Osteoblast (primary cell): ENCODE data around the gene RAD51B. TPM values are rescaled to one million over a fixed set of nuclear protein-coding genes. Genes with fewer than 3 reads are reported as not detected.

ENCODE experiments used
- DNase-seq: peaks from one replicate; pipeline ENCODE4 v3.0.0; 2011; ENCODE audit warnings: low spot score, mixed read lengths; ENCODE audit not compliant: insufficient read length; ENCODE audit errors: missing footprints
- H2AFZ ChIP-seq: 2 replicates; pipeline ENCODE4 v1.6.0; 2011; ENCODE audit warnings: mild to moderate bottlenecking, low read length
- H3K27ac ChIP-seq: 2 replicates; pipeline ENCODE4 v1.5.1; 2011; ENCODE audit warnings: mild to moderate bottlenecking, low read depth, low read length, moderate library complexity
- H3K27me3 ChIP-seq: 2 replicates; pipeline ENCODE4 v1.6.0; 2012; ENCODE audit warnings: mild to moderate bottlenecking, control low read depth, inconsistent platforms, low read length, moderate library complexity; ENCODE audit not compliant: insufficient read depth
- H3K36me3 ChIP-seq: 2 replicates; pipeline ENCODE4 v1.5.1; 2011; ENCODE audit warnings: mild to moderate bottlenecking, low read length, control low read depth, moderate library complexity; ENCODE audit not compliant: insufficient read depth
- H3K4me1 ChIP-seq: 2 replicates; pipeline ENCODE4 v1.5.1; 2011; ENCODE audit warnings: mild to moderate bottlenecking, low read length, control low read depth, moderate library complexity; ENCODE audit not compliant: insufficient read depth
- H3K4me2 ChIP-seq: 2 replicates; pipeline ENCODE4 v1.6.0; 2011; ENCODE audit warnings: mild to moderate bottlenecking, low read length; ENCODE audit not compliant: insufficient read depth
- H3K4me3 ChIP-seq: fragments of 200-600 bp; sonication (generic); 3 replicates; pipeline ENCODE4 v1.5.1; 2012; ENCODE audit warnings: mild to moderate bottlenecking, low read length, inconsistent platforms; ENCODE audit not compliant: insufficient read depth
- H3K79me2 ChIP-seq: 2 replicates; pipeline ENCODE4 v1.6.0; 2012; ENCODE audit warnings: mild to moderate bottlenecking, low read length, control low read depth, inconsistent platforms; ENCODE audit not compliant: insufficient read depth
- H3K9me3 ChIP-seq: 2 replicates; pipeline ENCODE4 v1.5.1; 2011; ENCODE audit warnings: low read depth, low read length, control low read depth
- H4K20me1 ChIP-seq: 2 replicates; pipeline ENCODE4 v1.6.0; 2012; ENCODE audit warnings: mild to moderate bottlenecking, low read length, control low read depth; ENCODE audit not compliant: insufficient read depth
- CTCF ChIP-seq: IDR thresholded peaks from 2 replicates; pipeline ENCODE4 v1.5.1; 2011; ENCODE audit warnings: mild to moderate bottlenecking, low read depth, low read length, moderate library complexity; ENCODE audit errors: extremely low read depth
- total RNA-seq: library from RNA; depleted of rRNA; stranded (reverse); fragments of >200 nt; gene quantifications from 2 replicates; pipeline ENCODE4 v1.2.3, GENCODE V29; 2012

Gene RAD51B
- total RNA-seq, 1 donor = 13.8 TPM

GRCh38 chr14:68679301-68679700 lies 859.7 kb downstream of the RAD51B start:
- H3K4me2 ChIP-seq = no peak overlapping the region
- H3K36me3 ChIP-seq = no peaks in the 10 kb centered on the region
- TF ChIP-seq CTCF = no peak
- no peaks in the 10 kb centered on the region for H4K20me1 ChIP-seq
- H3K27me3 ChIP-seq = no peaks in the 10 kb centered on the region
- H2AFZ ChIP-seq = no peak overlapping the region
- DNase-seq = no peak
- no peak overlapping the region for H3K4me3 ChIP-seq
- H3K27ac ChIP-seq = no peak overlapping the region
- peaks cover 42% of the 10 kb centered on the region for H3K4me1 ChIP-seq
- no peaks in the 10 kb centered on the region for H3K9me3 ChIP-seq
- no peaks in the 10 kb centered on the region for H3K79me2 ChIP-seq

GRCh38 chr14:68679746-68680467 lies 860.3 kb downstream of the RAD51B start:
- H3K27ac ChIP-seq = no peak overlapping the region
- no peaks in the 10 kb centered on the region for H3K36me3 ChIP-seq
- no peak for DNase-seq
- H4K20me1 ChIP-seq = no peaks in the 10 kb centered on the region
- H3K4me1 ChIP-seq = peaks cover 45% of the 10 kb centered on the region
- H3K4me3 ChIP-seq = no peak overlapping the region
- no peak overlapping the region for H3K4me2 ChIP-seq
- H3K79me2 ChIP-seq = no peaks in the 10 kb centered on the region
- no peak for TF ChIP-seq CTCF
- no peaks in the 10 kb centered on the region for H3K27me3 ChIP-seq
- no peaks in the 10 kb centered on the region for H3K9me3 ChIP-seq
- no peak overlapping the region for H2AFZ ChIP-seq

GRCh38 chr14:68680541-68681051 lies 861.0 kb downstream of the RAD51B start:
- Histone ChIP-seq H3K27me3 (no peaks in the 10 kb centered on the region), H3K79me2 (no peaks in the 10 kb centered on the region), H2AFZ (peak overlapping the region; percentile 58), H3K36me3 (no peaks in the 10 kb centered on the region), H3K4me1 (peaks cover 46% of the 10 kb centered on the region), H4K20me1 (no peaks in the 10 kb centered on the region), H3K4me2 (no peak overlapping the region), H3K4me3 (no peak overlapping the region), H3K27ac (peak overlapping the region; percentile 57), H3K9me3 (no peaks in the 10 kb centered on the region)
- TF ChIP-seq CTCF = no peak
- DNase-seq = no peak

GRCh38 chr14:68681256-68682011 lies 861.9 kb downstream of the RAD51B start:
- no peak overlapping the region for H2AFZ ChIP-seq
- DNase-seq = no peak
- no peaks in the 10 kb centered on the region for H4K20me1 ChIP-seq
- H3K4me1 ChIP-seq = peaks cover 54% of the 10 kb centered on the region
- no peaks in the 10 kb centered on the region for H3K9me3 ChIP-seq
- no peak for TF ChIP-seq CTCF
- H3K4me3 ChIP-seq = no peak overlapping the region
- no peak overlapping the region for H3K4me2 ChIP-seq
- no peaks in the 10 kb centered on the region for H3K79me2 ChIP-seq
- no peaks in the 10 kb centered on the region for H3K27me3 ChIP-seq
- H3K36me3 ChIP-seq = no peaks in the 10 kb centered on the region
- peak overlapping the region; percentile 57 for H3K27ac ChIP-seq
